BLaER1 treated with 17β-estradiol and CSF1 and Interleukin-3, amounts not matched to agents 10 nM and 100 nM (cell line): ENCODE data around the gene GGT7.
"Not testable (repeated sequence)": the region's sequence is repeated elsewhere in the genome, so short reads cannot be mapped to it uniquely, and the experiment has no call there.

Experiments used
- H3K27ac ChIP-seq, 11 experiments: shearing (Covaris generic); formaldehyde crosslinking; 2 replicates each; pipeline ENCODE4 v1.8.1; 2022
- H3K27me3 ChIP-seq, 11 experiments: shearing (Covaris generic); formaldehyde crosslinking; 2 replicates each; pipeline ENCODE4 v1.8.1; 2022
- H3K36me3 ChIP-seq, 11 experiments: shearing (Covaris generic); formaldehyde crosslinking; 2 replicates each; pipeline ENCODE4 v1.8.1; 2022
- H3K4me1 ChIP-seq, 10 experiments: shearing (Covaris generic); formaldehyde crosslinking; 2 replicates each; pipeline ENCODE4 v1.8.1; 2022
- H3K4me2 ChIP-seq, 11 experiments: shearing (Covaris generic); formaldehyde crosslinking; 2 replicates each; pipeline ENCODE4 v1.8.1; 2022
- H3K4me3 ChIP-seq, 10 experiments: shearing (Covaris generic); formaldehyde crosslinking; 2 replicates each; pipeline ENCODE4 v1.8.1; 2022
- H3K9ac ChIP-seq, 11 experiments: shearing (Covaris generic); formaldehyde crosslinking; 2 replicates each; pipeline ENCODE4 v1.8.1; 2022
- H3K9me3 ChIP-seq, 11 experiments: shearing (Covaris generic); formaldehyde crosslinking; replicated peaks in 1 of 11; 2 replicates each; pipeline ENCODE4 v1.8.1; 2022
- H4K20me1 ChIP-seq, 11 experiments: shearing (Covaris generic); formaldehyde crosslinking; 2 replicates each; pipeline ENCODE4 v1.8.1; 2022
- Cebpa-rat ChIP-seq, 11 experiments: shearing (Covaris generic); IDR thresholded peaks; 2 replicates each; pipeline ENCODE4 v1.8.1; 2022

The GGT7 gene

GRCh38 chr20:34815636-34816035 is 57.0 kb downstream of the GGT7 start:
- Histone ChIP-seq H3K4me1 (peaks cover 0 to 31% (median 10%) of the 10 kb centered on the region in 10 experiments; a peak in 12 of 20 replicates), H3K27ac (no peak overlapping the region), H3K27me3 (no peaks in the 10 kb centered on the region), H3K4me2 (no peak overlapping the region), H3K9me3 (peaks cover 0 to 3% (median 0%) of the 10 kb centered on the region in 11 experiments; a peak in 1 of 22 replicates), H3K36me3 (peaks cover 3 to 28% (median 12%) of the 10 kb centered on the region in 11 experiments; a peak in 13 of 22 replicates), H4K20me1 (peaks cover 44 to 100% (median 80%) of the 10 kb centered on the region in 11 experiments; a peak in 21 of 22 replicates), H3K9ac (no peak overlapping the region), H3K4me3 (no peak overlapping the region)
- no peak for TF ChIP-seq Cebpa-rat (IDR thresholded peaks at IDR 0.05)

GRCh38 chr20:34808583-34808982 is 64.1 kb downstream of the GGT7 start:
- peaks cover 7 to 34% (median 19%) of the 10 kb centered on the region in 10 experiments; a peak in 16 of 20 replicates for H3K4me1 ChIP-seq
- no peak overlapping the region for H3K9ac ChIP-seq
- H3K4me3 ChIP-seq = no peak overlapping the region
- H3K27ac ChIP-seq = no peak overlapping the region
- H3K4me2 ChIP-seq = no peak overlapping the region
- no peak for TF ChIP-seq Cebpa-rat (IDR thresholded peaks at IDR 0.05)
- peaks cover 6 to 96% (median 50%) of the 10 kb centered on the region in 11 experiments; a peak in 17 of 22 replicates for H4K20me1 ChIP-seq
- no peaks in the 10 kb centered on the region for H3K27me3 ChIP-seq
- peaks cover 0 to 3% (median 0%) of the 10 kb centered on the region in 11 experiments; a peak in 1 of 22 replicates for H3K9me3 ChIP-seq
- H3K36me3 ChIP-seq = peaks cover 11 to 28% (median 19%) of the 10 kb centered on the region in 11 experiments; a peak in 19 of 22 replicates

GRCh38 chr20:34807944-34808465 is 64.7 kb downstream of the GGT7 start:
- Histone ChIP-seq H3K4me1 (peaks cover 7 to 34% (median 19%) of the 10 kb centered on the region in 10 experiments; a peak in 16 of 20 replicates), H4K20me1 (peaks cover 6 to 94% (median 48%) of the 10 kb centered on the region in 11 experiments; a peak in 17 of 22 replicates)
- not testable (repeated sequence) for H3K9me3 ChIP-seq

DNA sequence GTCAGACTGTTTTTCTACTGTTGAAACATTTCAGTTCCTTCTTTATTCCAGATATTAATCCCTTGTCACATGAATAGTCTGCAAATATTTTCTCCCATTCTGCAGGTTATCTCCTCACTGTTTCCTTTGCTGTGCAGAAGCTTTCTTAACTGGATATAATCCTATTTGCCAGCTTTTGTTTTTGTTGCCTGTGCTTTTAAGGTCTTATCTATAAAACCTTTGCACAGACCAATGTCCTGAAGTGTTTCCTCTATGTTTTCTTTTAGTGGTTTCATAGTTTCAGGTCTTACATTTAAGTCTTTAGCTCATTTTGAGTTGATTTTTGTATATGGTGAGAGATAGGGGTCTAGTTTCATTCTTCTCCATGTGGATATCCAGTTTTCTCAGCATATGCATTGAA is 66.4 kb downstream of the GGT7 start:
- Histone ChIP-seq H3K9ac (no peak overlapping the region), H4K20me1 (peaks cover 6 to 93% (median 42%) of the 10 kb centered on the region in 11 experiments; a peak in 16 of 22 replicates), H3K9me3 (peaks cover 0 to 20% (median 15%) of the 10 kb centered on the region in 11 experiments; a peak in 19 of 22 replicates), H3K36me3 (peaks cover 24 to 43% (median 39%) of the 10 kb centered on the region in 11 experiments), H3K27me3 (no peaks in the 10 kb centered on the region), H3K4me1 (peaks cover 5 to 21% (median 9%) of the 10 kb centered on the region in 10 experiments; a peak in 12 of 20 replicates), H3K27ac (peak overlapping the region in 3 of 11 experiments; percentile 9 to 48 (median 34); a peak in 4 of 22 replicates), H3K4me2 (peak overlapping the region in 1 of 11 experiments; percentile 3; a peak in 1 of 22 replicates), H3K4me3 (no peak overlapping the region)
- no peak for TF ChIP-seq Cebpa-rat (IDR thresholded peaks at IDR 0.05)

More at GRCh38 chr20:34807944-34808465, 64.7 kb downstream of the GGT7 start:
- Histone ChIP-seq H3K36me3 (peaks cover 16 to 30% (median 23%) of the 10 kb centered on the region in 11 experiments), H3K4me2 (peak overlapping the region in 2 of 11 experiments; percentile 26 to 31; a peak in 2 of 22 replicates)
- H3K4me3 ChIP-seq, H3K27ac ChIP-seq, H3K9ac ChIP-seq, H3K27me3 ChIP-seq: not testable (repeated sequence)

GRCh38 chr20:34798871-34799270 is 73.8 kb downstream of the GGT7 start:
- no peaks in the 10 kb centered on the region for H3K4me1 ChIP-seq
- H3K4me2 ChIP-seq = no peak overlapping the region
- H3K4me3 ChIP-seq = no peak overlapping the region
- no peak for TF ChIP-seq Cebpa-rat (IDR thresholded peaks at IDR 0.05)
- peaks cover 29 to 60% (median 41%) of the 10 kb centered on the region in 11 experiments for H3K36me3 ChIP-seq
- H3K9ac ChIP-seq = no peak overlapping the region
- H3K27me3 ChIP-seq = no peaks in the 10 kb centered on the region
- H4K20me1 ChIP-seq = peaks cover 13 to 98% (median 51%) of the 10 kb centered on the region in 11 experiments; a peak in 20 of 22 replicates
- no peak overlapping the region for H3K27ac ChIP-seq
- H3K9me3 ChIP-seq = peaks cover 8 to 48% (median 35%) of the 10 kb centered on the region in 11 experiments; a peak in 20 of 22 replicates

DNA sequence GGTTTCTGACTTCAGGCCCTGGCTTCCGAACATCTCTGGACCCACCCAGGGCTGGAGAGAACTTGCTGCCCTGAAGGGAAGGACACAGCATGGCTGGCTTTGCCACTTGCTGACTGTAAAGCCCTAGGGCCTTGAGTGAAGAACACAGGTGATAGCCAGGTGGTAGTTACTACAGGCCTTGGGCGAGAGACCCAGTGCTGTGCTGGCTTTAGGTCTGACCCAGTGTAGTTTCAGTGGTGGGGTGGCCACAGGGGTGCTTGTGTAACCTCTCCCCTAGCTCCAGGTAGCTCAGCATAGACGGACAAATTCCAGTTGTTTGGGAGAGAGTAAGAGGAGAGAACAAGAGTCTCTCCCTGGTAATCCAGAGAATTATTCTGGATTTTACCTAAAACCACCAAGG is 74.3 kb downstream of the GGT7 start:
- no peak overlapping the region for H3K9ac ChIP-seq
- H4K20me1 ChIP-seq = peaks cover 13 to 98% (median 54%) of the 10 kb centered on the region in 11 experiments; a peak in 20 of 22 replicates
- no peaks in the 10 kb centered on the region for H3K27me3 ChIP-seq
- H3K4me2 ChIP-seq = no peak overlapping the region
- H3K36me3 ChIP-seq = peaks cover 24 to 54% (median 36%) of the 10 kb centered on the region in 11 experiments
- H3K27ac ChIP-seq = no peak overlapping the region
- TF ChIP-seq Cebpa-rat (IDR thresholded peaks at IDR 0.05) = no peak
- H3K9me3 ChIP-seq = peaks cover 8 to 48% (median 35%) of the 10 kb centered on the region in 11 experiments; a peak in 20 of 22 replicates
- H3K4me3 ChIP-seq = no peak overlapping the region
- H3K4me1 ChIP-seq = no peaks in the 10 kb centered on the region

GRCh38 chr20:34797012-34797995 is 75.4 kb downstream of the GGT7 start:
- Histone ChIP-seq H3K9me3 (peaks cover 8 to 40% (median 30%) of the 10 kb centered on the region in 11 experiments; a peak in 20 of 22 replicates), H4K20me1 (peaks cover 16 to 100% (median 62%) of the 10 kb centered on the region in 11 experiments; a peak in 21 of 22 replicates), H3K4me2 (no peak overlapping the region), H3K36me3 (peaks cover 14 to 44% (median 27%) of the 10 kb centered on the region in 11 experiments; a peak in 21 of 22 replicates), H3K4me3 (no peak overlapping the region), H3K27ac (no peak overlapping the region), H3K4me1 (peaks cover 4 to 8% (median 7%) of the 10 kb centered on the region in 10 experiments; a peak in 18 of 20 replicates), H3K27me3 (no peaks in the 10 kb centered on the region), H3K9ac (no peak overlapping the region)
- no peak for TF ChIP-seq Cebpa-rat (IDR thresholded peaks at IDR 0.05)
